HK-2 (cell line): Measurements from ENCODE around the gene ARHGEF11.
"Not testable (repeated sequence)": the region's sequence is repeated elsewhere in the genome, so short reads cannot be mapped to it uniquely, and the experiment has no call there.

Experiments
- DNase-seq: peaks from one replicate; pipeline ENCODE4 v3.0.0-alpha.2; 2018; ENCODE audit not compliant: unreplicated experiment

ARHGEF11 gene, protein sequence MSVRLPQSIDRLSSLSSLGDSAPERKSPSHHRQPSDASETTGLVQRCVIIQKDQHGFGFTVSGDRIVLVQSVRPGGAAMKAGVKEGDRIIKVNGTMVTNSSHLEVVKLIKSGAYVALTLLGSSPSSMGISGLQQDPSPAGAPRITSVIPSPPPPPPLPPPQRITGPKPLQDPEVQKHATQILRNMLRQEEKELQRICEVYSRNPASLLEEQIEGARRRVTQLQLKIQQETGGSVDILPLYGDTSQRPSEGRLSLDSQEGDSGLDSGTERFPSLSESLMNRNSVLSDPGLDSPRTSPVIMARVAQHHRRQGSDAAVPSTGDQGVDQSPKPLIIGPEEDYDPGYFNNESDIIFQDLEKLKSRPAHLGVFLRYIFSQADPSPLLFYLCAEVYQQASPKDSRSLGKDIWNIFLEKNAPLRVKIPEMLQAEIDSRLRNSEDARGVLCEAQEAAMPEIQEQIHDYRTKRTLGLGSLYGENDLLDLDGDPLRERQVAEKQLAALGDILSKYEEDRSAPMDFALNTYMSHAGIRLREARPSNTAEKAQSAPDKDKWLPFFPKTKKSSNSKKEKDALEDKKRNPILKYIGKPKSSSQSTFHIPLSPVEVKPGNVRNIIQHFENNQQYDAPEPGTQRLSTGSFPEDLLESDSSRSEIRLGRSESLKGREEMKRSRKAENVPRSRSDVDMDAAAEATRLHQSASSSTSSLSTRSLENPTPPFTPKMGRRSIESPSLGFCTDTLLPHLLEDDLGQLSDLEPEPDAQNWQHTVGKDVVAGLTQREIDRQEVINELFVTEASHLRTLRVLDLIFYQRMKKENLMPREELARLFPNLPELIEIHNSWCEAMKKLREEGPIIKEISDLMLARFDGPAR (N-terminal part only)

DNA sequence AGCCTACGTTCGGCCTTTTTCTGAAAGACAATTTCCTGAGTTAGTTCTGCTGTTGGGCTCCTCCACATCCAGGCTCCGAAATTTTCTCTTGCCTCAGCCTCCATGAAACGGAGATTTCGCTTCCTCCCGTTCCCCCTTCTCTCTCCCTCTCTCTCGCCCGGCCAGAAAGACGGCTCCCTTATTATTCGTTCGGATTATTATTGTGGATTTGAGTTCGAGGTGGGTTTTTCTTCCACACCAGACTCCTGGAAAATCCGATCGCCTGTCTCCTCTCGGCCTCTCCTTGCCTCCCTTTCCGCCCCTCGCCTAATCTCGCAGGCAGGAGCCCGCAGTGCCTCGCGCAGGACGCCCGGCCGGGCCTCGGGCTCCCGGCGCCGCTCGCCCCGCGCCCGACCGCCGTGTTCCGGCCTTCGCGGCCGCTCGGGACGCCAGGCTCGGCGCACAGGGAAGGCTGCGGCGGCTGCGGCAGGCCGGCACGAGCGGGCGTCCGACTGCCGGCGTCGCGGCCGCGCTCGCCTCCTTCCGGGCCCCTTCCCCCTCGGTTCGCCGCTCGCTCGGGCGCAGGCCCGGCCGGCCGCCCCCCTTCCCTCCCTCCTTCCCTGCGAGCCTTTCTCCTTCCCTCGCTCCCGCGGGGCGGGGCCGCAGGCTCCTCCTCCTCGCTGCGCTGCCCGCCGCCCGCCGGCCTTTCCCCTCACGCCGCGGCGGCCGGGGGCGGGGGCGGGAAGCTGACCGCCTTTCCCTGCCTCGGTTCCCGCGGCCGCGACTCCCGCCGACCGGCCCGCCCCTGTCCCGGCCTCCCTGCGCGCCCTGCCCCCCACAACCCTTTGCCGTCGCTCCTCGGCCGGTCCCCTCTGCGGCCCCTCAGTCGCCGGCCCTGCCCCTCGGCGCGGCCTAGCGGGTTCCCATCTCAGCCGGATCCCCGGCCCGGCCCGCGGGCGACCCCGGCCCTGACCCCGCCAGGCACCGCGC lies at the start of gene ARHGEF11:
ARHGEF11 (minus strand) TSS at position 493 of the 969 bp plus-strand sequence. CDS start 1,412 bp downstream, outside the sequence.
- peak; percentile 91 for DNase-seq

DNA sequence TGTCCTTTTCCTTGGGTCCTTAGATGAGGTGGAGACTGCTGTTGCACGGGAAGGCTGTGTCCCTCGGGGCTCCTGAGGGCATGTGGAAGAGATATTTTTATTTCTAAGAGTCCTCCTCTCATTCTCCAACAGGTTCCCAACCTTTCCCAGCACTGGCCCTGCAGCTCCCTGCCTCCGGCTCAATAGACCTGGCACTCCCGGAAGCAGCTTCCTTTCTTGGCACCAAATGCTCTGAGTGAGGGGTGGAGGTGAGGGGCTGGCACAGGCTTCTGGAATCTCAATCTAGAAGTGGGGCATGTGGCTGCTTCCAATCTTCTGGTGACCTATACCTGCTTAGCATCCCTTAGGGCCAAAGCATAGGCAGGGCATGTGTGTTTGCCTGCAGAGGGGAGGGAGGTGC lies 49.5 kb upstream of the ARHGEF11 start:
- no peak for DNase-seq

DNA sequence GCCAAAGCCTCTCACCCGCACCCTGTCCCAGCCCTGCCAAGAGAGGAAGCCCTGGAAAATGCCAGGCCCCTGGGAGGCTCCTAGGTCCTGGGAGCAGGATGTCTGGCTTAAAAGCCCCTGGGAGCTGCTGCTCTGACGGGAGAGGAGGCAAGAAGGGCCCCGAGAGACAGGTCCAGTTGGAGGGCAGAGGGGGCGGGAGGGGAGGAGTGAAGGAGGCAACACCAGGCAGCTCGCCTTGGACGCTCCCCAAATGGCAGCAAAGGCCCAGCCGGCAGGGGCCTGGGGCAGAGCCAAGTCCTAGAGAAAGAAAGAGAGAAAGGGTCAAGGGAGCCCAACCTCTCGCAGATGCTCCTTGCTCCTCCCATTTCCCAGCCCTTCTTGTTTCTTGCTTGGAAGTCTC lies 47.3 kb upstream of the ARHGEF11 start:
- no peak for DNase-seq

DNA sequence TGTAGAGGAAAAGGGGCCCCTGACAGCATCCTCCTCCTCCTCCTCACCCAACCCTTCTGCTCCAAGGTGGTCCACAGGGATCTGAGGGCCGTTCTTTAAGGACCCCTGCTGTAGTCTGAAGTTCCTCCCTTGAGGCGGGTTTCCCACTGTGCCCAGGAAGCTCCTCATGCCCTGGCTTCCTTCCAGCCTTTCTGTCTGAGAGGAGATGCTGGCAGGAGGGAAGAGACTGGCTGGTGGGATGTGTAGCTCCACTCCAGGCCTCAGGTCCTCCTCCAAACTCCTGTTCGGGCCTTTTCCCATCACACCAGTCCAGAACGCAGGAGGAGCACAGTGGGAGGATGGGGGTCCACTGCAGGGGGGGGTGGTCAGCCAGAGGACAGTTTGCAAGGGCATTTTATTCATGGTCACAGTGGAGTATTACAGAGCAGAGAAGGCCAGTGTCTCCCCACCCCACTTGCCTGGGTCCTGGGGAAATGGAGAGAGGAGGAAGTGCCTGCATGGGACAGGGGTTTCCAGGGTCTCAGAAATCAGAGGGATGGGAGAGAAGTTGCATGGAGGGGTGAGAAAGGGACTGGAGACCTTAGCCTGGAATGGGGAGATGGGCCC lies 46.2 kb upstream of the ARHGEF11 start:
- no peak for DNase-seq

DNA sequence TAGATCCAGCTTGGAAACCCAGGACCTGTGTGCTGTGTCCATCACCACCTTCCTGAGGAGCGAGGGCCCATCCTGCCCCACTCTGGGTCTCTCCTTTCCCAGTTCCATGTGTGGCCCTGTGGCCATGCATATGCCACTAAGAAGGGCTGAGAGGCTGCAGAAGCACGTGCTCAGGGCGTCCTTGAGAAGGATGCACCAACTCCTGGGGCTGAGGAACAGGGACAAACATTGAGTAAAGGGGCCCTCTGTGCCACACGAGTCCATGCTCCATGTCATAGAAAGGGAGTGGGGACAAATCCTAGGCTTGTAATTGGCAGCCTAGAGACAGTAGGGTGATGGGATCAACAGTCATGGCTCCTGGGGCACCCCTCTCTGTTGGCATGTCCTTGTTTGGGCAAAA lies 45.6 kb upstream of the ARHGEF11 start:
- no peak for DNase-seq

DNA sequence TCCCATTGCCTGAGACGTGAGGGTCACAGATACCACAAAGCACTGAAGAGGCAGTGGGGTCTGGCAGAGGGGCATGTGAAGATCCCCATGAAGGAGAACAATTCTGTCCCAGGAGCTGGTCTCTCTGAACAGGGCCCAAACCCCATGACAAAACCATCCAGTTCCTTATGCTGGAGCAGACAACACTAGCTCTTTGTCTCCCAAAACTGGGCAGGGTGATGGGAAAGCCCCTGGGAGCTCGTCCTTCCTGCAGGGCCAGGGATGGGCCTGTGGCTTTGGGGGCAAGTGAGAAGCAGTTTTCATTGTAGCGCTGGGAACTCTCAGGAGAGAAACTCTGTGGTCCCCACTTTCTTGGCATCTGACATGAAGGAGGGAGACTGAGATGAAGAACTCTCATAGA lies 45.2 kb upstream of the ARHGEF11 start:
- DNase-seq: no peak

DNA sequence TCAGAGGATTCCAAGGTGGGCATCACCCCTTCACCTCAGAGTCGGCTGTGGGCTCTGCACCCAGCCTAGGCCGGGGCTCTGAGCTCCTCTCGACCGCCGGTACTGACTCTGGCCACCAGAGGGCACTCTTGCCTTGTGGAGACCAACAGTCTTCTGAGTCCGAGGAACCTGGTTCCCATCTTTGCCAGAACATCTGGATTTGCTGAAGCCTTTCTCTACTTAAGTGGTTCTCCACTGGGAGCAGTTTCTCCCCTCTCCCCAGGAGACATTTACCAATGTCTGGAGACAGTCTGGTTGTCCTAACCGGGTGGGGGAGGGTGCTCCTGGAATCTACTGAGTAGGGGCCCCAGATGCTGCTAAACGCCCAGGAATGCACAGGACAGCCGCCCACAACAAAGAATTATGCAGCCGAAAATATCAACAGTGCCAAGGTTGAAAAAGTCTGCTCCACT lies 44.7 kb upstream of the ARHGEF11 start:
- peak; percentile 79 for DNase-seq

DNA sequence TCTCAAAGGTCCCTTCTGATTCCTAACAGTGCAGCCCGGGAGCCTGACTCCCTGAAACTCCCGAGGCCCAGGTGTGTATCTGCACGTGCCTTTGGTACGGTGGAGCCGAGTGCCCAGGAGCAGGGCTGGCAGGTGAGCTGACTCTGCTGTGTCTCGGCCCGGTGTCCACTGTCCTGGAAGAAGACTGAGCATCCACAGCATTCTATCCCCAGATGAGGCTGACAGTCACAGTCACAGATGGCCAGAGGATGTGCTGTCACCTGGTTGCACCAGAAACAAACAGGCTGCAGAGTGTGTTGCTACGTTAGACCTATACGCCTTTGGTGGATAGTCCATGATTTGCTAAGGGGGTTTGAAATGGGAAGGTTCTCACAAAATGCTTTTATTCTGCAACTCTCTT lies 44.2 kb upstream of the ARHGEF11 start:
- DNase-seq: no peak

DNA sequence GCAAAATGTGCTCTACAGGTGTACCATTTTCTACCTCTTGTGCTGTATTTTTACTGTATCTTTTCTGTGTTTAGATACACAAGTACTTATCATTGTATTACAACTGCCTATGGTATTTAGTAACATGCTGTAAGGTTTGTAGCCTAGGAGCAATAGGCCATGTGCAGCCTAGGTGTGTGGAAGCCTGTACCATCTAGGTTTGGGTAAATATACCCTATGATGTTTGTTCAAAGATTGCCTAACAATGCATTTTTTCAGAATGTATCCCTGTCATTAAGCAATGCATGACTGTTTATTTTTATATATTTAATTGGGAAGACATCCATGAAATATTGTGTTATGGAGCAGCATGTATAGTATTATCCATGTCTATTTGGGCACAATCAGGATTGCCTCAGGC lies 43.1 kb upstream of the ARHGEF11 start:
- no peak for DNase-seq

DNA sequence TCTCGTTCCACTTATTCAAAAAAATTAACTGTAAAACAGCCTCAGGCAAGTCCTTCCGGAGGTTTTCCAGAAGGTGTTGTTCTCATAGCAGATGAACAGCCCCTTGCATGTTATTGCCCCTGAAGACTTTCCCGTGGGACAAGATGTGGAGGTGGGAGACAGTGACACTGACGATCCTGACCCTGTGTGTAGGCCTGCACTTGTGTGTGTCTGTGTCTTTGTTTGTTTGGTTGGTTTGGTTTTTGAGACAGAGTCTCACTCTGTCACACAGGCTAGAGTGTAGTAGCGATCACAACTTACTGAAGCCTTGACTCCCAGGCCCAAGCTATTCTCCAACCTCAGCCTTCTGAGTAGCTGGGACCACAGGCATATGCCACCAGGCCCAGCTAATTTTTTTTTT lies 41.5 kb upstream of the ARHGEF11 start:
- no peak for DNase-seq

DNA sequence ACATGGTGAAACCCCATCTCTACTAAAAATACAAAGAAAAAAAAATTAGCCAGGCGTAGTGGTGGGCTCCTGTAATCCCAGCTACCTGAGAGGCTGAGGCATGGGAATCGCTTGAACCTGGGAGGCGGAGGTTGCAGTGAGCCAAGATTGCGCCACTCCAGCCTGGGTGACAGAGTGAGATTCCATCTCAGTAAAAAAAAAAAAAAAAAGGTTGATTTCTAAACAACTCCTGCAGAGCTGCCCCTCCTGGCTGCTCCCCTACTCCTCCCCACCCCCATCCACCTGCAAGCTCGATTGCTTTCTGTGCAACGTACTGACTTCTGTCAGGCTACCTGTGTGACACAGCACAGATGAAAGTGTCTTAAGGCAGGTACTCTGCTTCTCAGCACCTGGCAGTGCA lies 40.8 kb upstream of the ARHGEF11 start:
- DNase-seq: no peak

DNA sequence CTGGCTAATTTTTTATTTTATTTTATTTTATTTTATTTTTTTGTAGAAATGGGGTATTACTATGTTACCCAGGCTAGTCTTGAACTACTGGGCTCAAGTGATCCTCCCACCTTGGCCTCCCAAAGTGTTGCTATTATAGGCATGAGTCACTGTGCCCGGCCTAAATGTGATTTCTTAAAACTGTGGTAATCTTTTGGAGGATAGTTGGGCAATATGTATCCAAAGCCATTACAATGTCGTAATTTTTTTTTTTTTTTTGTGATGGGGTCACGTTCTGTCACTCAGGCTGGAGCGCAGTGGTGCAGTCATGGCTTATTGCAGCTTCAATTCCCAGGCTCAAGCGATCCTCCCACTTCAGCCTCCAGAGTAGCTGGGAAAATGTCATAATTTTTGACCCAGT lies 39.9 kb upstream of the ARHGEF11 start:
- DNase-seq: no peak

DNA sequence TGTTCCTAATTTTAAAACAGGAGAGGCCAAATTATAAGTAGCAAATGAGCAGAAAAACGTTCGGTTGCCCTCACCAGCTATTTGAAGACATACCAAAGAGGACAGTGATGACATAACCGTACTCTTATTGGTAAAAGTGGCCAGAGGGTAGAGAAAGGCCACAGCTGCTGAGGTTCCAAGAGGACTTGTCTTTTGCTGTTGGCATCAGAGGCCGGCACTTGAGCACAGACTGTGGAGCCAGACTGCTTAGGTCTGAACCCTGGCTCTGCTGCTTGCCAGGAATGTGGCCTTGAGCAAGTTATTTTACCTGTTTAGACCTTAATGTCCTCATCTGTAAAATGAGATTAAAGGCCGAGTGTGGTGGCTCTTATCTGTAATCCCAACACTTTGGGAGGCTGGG lies 39.2 kb upstream of the ARHGEF11 start:
- DNase-seq: no peak

DNA sequence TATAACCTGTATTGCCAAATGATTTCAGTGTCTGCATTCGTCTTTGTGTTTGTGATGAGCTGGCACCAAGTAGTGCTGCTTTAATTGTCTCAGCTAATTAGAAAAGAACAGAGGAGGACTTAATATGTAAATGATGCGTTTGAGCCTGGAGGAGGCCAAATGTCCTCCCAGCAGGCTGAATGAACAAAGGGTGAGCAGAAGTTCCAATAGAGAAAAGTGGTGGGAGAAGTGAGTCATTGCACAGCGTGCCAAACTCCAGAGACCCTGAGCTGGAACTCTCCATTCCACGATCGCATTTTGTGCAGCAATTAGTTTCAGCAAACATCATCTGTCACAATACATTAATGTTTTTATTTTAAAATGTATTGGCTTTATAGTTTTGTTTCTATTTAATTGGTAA lies 36.2 kb upstream of the ARHGEF11 start:
- DNase-seq: no peak

DNA sequence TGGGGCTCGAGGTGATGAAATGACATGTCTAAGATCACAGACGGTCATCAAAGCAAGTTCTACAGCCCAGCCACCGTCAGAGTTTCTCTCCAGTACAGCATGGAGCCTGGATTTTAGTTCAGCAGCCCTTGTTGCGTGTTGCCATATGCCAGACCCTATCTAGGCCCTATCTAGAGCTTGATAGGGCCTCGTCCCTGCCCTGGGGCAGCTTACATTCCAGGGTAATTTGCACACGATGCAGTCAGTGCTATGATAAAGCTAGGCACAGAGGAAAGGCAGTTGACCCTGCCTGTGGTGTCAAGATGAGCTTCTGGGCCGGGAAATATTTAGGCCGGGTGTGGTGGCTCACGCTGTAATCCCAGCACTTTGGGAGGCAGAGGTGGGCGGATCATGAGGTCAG lies 35.2 kb upstream of the ARHGEF11 start:
- no peak for DNase-seq

DNA sequence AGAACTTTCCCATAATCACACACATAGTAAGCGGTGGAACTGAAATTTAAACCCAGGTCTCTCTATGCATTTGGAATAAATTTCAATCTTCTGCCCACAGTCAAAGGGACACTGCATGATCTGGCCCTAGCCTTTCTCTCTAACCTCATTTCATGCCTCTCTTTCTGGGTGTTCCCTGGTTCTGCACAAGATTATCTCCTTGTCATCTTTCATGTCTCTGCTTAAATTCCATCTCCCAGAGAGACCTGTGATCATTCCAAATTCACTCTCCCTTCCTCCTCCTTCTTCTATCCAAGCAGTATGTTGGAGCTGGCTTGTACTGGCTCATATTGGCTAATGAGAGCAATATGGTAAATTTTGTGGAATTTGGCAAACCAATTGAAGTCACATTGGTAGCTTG lies 31.9 kb upstream of the ARHGEF11 start:
- no peak for DNase-seq

DNA sequence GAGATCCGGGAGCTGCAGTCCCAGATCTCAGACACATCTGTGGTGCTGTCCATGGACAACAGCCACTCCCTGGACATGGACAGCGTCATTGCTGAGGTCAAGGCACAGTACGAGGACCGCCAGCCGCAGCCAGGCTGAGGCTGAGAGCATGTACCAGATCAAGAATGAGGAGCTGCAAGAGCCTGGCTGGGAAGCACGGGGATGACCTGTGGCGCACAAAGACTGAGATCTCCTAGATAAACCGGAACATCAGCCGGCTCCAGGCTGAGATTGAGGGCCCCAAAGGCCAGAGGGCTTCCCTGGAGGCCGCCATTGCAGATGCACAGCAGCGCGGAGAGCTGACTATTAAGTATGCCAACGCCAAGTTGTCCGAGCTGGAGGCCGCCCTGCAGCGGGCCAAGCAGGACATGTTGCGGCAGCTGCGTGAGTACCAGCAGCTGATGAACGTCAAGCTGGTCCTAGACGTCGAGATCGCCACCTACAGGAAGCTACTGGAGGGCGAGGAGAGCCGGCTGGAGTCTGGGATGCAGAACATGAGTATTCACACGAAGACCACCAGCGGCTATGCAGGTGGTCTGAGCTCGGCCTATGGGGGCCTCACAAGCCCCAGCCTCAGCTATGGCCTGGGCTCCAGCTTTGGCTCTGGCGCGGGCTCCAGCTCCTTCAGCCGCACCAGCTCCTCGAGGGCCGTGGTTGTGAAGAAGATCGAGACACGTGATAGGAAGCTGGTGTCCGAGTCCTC lies 28.6 kb upstream of the ARHGEF11 start:
- DNase-seq: peak; percentile 8

DNA sequence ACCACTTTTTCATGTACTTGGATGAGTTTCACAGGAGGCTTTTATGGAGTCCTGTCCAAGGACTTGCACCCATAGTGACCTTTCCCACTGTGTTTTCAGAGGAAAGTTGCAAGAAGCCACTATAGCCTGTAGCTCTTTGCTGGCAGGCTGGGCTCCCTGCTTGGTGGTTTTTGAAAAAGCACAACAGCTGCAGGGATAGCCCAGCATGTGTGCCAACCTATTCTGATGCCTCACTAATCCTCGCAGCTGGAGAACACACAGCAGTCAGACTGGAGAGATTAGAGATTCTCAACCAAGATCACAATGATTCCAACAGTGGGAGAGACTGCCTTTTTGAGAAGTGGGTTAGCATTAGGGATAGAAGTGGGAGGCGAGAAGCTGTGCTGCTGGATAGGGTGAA lies 24.1 kb upstream of the ARHGEF11 start:
- DNase-seq: no peak

DNA sequence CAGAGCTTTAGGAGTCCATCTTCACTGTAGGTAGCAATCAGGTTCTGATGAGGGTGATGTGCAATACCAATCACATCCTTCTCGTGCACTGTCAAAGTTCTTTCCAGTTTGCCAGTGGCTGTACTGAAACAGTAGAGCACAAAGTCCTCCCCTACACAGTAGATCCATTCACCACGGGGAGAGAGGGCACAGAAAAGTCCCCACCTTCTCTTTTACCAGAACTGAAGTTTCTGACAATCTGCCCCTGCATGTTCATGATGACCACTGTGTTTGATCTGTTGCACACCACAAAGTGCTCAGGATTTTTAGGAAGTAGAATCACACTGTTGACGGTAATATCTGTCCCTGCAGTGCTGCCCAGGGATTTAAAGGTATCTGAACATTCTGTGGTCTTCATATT lies 13.7 kb upstream of the ARHGEF11 start:
- not testable (repeated sequence) for DNase-seq

DNA sequence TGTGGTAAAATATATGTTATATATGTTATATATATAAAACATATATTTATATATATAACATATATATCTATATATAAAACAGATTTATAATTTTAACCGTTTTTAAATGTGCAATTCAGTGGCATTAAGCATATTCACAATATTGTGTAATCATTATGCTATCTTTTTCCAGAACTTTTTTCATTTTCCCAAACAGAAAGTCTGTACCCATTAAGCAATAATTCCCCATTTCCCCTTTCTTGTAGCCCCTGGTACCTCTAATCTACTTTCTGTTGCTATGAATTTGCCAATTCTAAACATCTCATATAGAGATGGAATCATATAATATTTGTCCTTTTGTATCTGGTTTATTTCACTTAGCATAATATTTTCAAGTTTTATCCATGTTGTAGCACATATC lies 10.7 kb upstream of the ARHGEF11 start:
- no peak for DNase-seq

DNA sequence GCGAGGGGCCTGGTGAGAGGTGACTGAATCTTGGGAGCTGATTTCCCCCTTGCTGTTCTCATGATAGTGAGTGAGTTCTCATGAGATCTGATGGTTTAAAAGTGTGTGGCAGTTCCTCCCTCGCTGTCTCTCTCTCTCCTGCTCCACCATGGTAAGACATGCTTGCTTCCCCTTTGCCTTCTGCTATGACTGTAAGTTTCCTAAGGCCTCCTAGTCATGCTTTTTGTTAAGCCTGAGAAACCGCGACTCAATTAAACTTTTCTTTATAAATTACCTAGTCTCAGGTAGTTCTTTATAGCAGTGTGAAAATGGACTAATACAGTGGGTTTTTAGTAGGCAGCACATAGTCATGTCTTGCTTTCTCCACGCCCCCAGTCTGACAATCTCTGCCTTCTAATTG lies 10.2 kb upstream of the ARHGEF11 start:
- not testable (repeated sequence) for DNase-seq
